ENCODE results near the gene SNX20.

Gene SNX20

GRCh38 chr16:50711040-50711439, 29.9 kb upstream of the SNX20 start:
- no peak overlapping the region for H3K27ac ChIP-seq
- TF ChIP-seq ZFX (IDR thresholded peaks at IDR 0.05; ENCODE audit: borderline replicate concordance) (no peak), CTCF (IDR thresholded peaks at IDR 0.05) (no peak)

- TF ChIP-seq CTCF (IDR thresholded peaks at IDR 0.05) (no peak), ZFX (IDR thresholded peaks at IDR 0.05; ENCODE audit: borderline replicate concordance) (no peak)
- no peak overlapping the region for H3K27ac ChIP-seq
Measured at GRCh38 chr16:50709980-50710379, 28.9 kb upstream of the SNX20 start.

- no peak overlapping the region for H3K27ac ChIP-seq
Measured at GRCh38 chr16:50709061-50709684, 28.1 kb upstream of the SNX20 start.

GRCh38 chr16:50708373-50709060, 27.4 kb upstream of the SNX20 start:
- TF ChIP-seq CTCF (IDR thresholded peaks at IDR 0.05) = no peak
- TF ChIP-seq ZFX (IDR thresholded peaks at IDR 0.05; ENCODE audit: borderline replicate concordance) = no peak
- H3K27ac ChIP-seq = no peak overlapping the region

More at GRCh38 chr16:50709061-50709684, 28.1 kb upstream of the SNX20 start:
- no peak for TF ChIP-seq CTCF (IDR thresholded peaks at IDR 0.05)
- no peak for TF ChIP-seq ZFX (IDR thresholded peaks at IDR 0.05; ENCODE audit: borderline replicate concordance)

- no peak for TF ChIP-seq ZFX (IDR thresholded peaks at IDR 0.05; ENCODE audit: borderline replicate concordance)
- no peak for TF ChIP-seq CTCF (IDR thresholded peaks at IDR 0.05)
- H3K27ac ChIP-seq = no peak overlapping the region
Measured at GRCh38 chr16:50706250-50706649, 25.1 kb upstream of the SNX20 start.

- H3K27ac ChIP-seq = no peak overlapping the region
- no peak for TF ChIP-seq ZFX (IDR thresholded peaks at IDR 0.05; ENCODE audit: borderline replicate concordance)
- TF ChIP-seq CTCF (IDR thresholded peaks at IDR 0.05) = no peak
Measured at GRCh38 chr16:50705436-50706110, 24.5 kb upstream of the SNX20 start.

GRCh38 chr16:50704245-50704644, 23.1 kb upstream of the SNX20 start:
- no peak overlapping the region for H3K27ac ChIP-seq
- TF ChIP-seq ZFX (IDR thresholded peaks at IDR 0.05; ENCODE audit: borderline replicate concordance) (no peak), CTCF (IDR thresholded peaks at IDR 0.05) (no peak)

All from 22Rv1 (cell line).